Measurements from ENCODE around the gene COL6A3. TPM values are rescaled to one million over a fixed set of nuclear protein-coding genes. Genes with fewer than 3 reads are reported as not detected.

The COL6A3 gene
- polyA plus RNA-seq, 3 donors, result not detected

- Mint-ChIP-seq H3K4me3 (no peak overlapping the region), H3K27me3 (ENCODE audit: low read depth in 3 of 3) (peaks cover 0 to 4% (median 2%) of the 10 kb centered on the region in 3 donors)
- no CpG with 5 or more reads among the region's 3 CpGs for WGBS (ENCODE audit: insufficient coverage)
These were observed 105.0 kb downstream of the COL6A3 start for GRCh38 chr2:237309011-237309410.

GRCh38 chr2:237307474-237307873 is 106.5 kb downstream of the COL6A3 start:
- Histone ChIP-seq H4K20me1 (ENCODE audit: insufficient read depth, low read length) (no peaks in the 10 kb centered on the region), H3K9me3 (replicated peaks in 1 of 2; ENCODE audit: control insufficient read depth in 1 of 2, insufficient read depth in 1 of 2, low read length in 2 of 2) (peaks cover 0 to 13% of the 10 kb centered on the region in 2 donors), H3K36me3 (replicated peaks in 1 of 2; ENCODE audit: control insufficient read depth in 1 of 2, insufficient read depth in 2 of 2, low read length in 2 of 2) (no peaks in the 10 kb centered on the region), H3K4me2 (replicated peaks; ENCODE audit: extremely low read depth, low read length, poor library complexity, severe bottlenecking) (peak overlapping the region; percentile 55), H3K4me1 (ENCODE audit: control insufficient read depth in 1 of 2, insufficient read depth in 2 of 2, low read length in 2 of 2) (peaks cover 13 to 16% of the 10 kb centered on the region in 2 donors), H3K27ac (ENCODE audit: low read depth in 1 of 2, low read length in 2 of 2) (peak overlapping the region in 1 of 2 donors; percentile 2), H3K79me2 (ENCODE audit: insufficient read depth, low read length) (no peaks in the 10 kb centered on the region), H3K9ac (ENCODE audit: insufficient read depth, low read length, poor library complexity, severe bottlenecking) (no peak overlapping the region), H3K4me3 (replicated peaks in 1 of 3; ENCODE audit: low read depth in 2 of 3, low read length in 3 of 3) (peak overlapping the region in 1 of 3 experiments; percentile 33), H2AFZ (ENCODE audit: insufficient read depth, low read depth, low read length, poor library complexity, severe bottlenecking) (peak overlapping the region; percentile 53), H3K27me3 (ENCODE audit: control insufficient read depth in 2 of 2, insufficient read depth in 2 of 2, low read length in 2 of 2) (no peaks in the 10 kb centered on the region)
- peak in 1 of 3 donors; percentile 5 for DNase-seq
- Mint-ChIP-seq H3K9me3 (peaks cover 6 to 30% (median 18%) of the 10 kb centered on the region in 7 donors), H3K4me3 (peak overlapping the region in 1 of 2 donors; percentile 82), H3K27me3 (ENCODE audit: low read depth in 3 of 3) (no peaks in the 10 kb centered on the region), H3K36me3 (no peaks in the 10 kb centered on the region), H3K27ac (peak overlapping the region in 2 of 7 donors; percentile 37 to 50), H3K4me1 (peaks cover 25% of the 10 kb centered on the region)
- TF ChIP-seq CTCF (IDR thresholded peaks at IDR 0.05), result no peak
- 100% methylated on average over 1 of the region's 7 CpGs for WGBS (ENCODE audit: insufficient coverage)
- intact Hi-C loops (cut with micrococcal nuclease), result no loop called here

More at GRCh38 chr2:237309011-237309410, 105.0 kb downstream of the COL6A3 start:
- Histone ChIP-seq H3K36me3 (replicated peaks in 1 of 2; ENCODE audit: control insufficient read depth in 1 of 2, insufficient read depth in 2 of 2, low read length in 2 of 2) (no peaks in the 10 kb centered on the region), H4K20me1 (ENCODE audit: insufficient read depth, low read length) (no peaks in the 10 kb centered on the region), H3K4me2 (replicated peaks; ENCODE audit: extremely low read depth, low read length, poor library complexity, severe bottlenecking) (no peak overlapping the region), H3K9ac (ENCODE audit: insufficient read depth, low read length, poor library complexity, severe bottlenecking) (no peak overlapping the region), H3K4me3 (replicated peaks in 1 of 3; ENCODE audit: low read depth in 2 of 3, low read length in 3 of 3) (no peak overlapping the region), H3K4me1 (ENCODE audit: control insufficient read depth in 1 of 2, insufficient read depth in 2 of 2, low read length in 2 of 2) (peaks cover 13 to 16% of the 10 kb centered on the region in 2 donors), H3K9me3 (replicated peaks in 1 of 2; ENCODE audit: control insufficient read depth in 1 of 2, insufficient read depth in 1 of 2, low read length in 2 of 2) (peaks cover 0 to 4% of the 10 kb centered on the region in 2 donors), H3K79me2 (ENCODE audit: insufficient read depth, low read length) (no peaks in the 10 kb centered on the region), H3K27me3 (ENCODE audit: control insufficient read depth in 2 of 2, insufficient read depth in 2 of 2, low read length in 2 of 2) (no peaks in the 10 kb centered on the region), H2AFZ (ENCODE audit: insufficient read depth, low read depth, low read length, poor library complexity, severe bottlenecking) (peak overlapping the region; percentile 4), H3K27ac (ENCODE audit: low read depth in 1 of 2, low read length in 2 of 2) (no peak overlapping the region)
- peaks cover 4 to 15% (median 7%) of the 10 kb centered on the region in 7 donors for H3K9me3 Mint-ChIP-seq
- intact Hi-C loops (cut with micrococcal nuclease), result no loop called here
- H3K36me3 Mint-ChIP-seq, result no peaks in the 10 kb centered on the region
- peaks cover 25% of the 10 kb centered on the region for H3K4me1 Mint-ChIP-seq
- no peak for TF ChIP-seq CTCF (IDR thresholded peaks at IDR 0.05)
- DNase-seq, result no peak
- H3K27ac Mint-ChIP-seq, result no peak overlapping the region

Data from CD14-positive monocyte (primary cell).